HFFc6 (cell line): ENCODE results near the gene LENG1. TPM values are rescaled to one million over a fixed set of nuclear protein-coding genes. Genes with fewer than 3 reads are reported as not detected.

Experiments used
- DNase-seq: peaks from one replicate; pipeline ENCODE4 v3.0.0-alpha.2; 2018
- H3K27ac Mint-ChIP-seq: 2 replicates; pipeline ENCODE4 v1.8.0; 2020; ENCODE audit warnings: mild to moderate bottlenecking, mixed read lengths
- H3K27me3 Mint-ChIP-seq: 2 replicates; pipeline ENCODE4 v1.8.0; 2021; ENCODE audit warnings: mild to moderate bottlenecking, moderate library complexity, mixed read lengths; ENCODE audit not compliant: insufficient read depth
- H3K36me3 Mint-ChIP-seq: 2 replicates; pipeline ENCODE4 v1.8.0; 2021; ENCODE audit warnings: low read depth, mixed read lengths
- H3K4me1 Mint-ChIP-seq: 2 replicates; pipeline ENCODE4 v1.8.0; 2020; ENCODE audit warnings: low read depth, mixed read lengths
- H3K4me3 Mint-ChIP-seq: 2 replicates; pipeline ENCODE4 v1.8.0; 2020; ENCODE audit warnings: mild to moderate bottlenecking, moderate library complexity, mixed read lengths
- H3K9me3 Mint-ChIP-seq: 2 replicates; pipeline ENCODE4 v1.8.0; 2020; ENCODE audit warnings: mild to moderate bottlenecking, mixed read lengths
- CTCF ChIP-seq: fragments of 200-600 bp; sonication (generic); IDR thresholded peaks from 2 replicates; pipeline ENCODE4 v1.5.0; 2021; ENCODE audit warnings: antibody characterized with exemption, mild to moderate bottlenecking
- total RNA-seq, 6 experiments: library from RNA; stranded (reverse); fragmentation: NEBNext Ultra II Directional; extraction: Animal tissue kit (Norgen Biotek cat#: 25700); gene quantifications; 2 replicates in 1 of 6; 3 replicates in 5 of 6; pipeline ENCODE4 v1.2.3, GENCODE V29; 2021

Gene LENG1
- total RNA-seq, 6 experiments from 2014 or later = 3.7 to 7.6 (median 6.2) TPM

DNA sequence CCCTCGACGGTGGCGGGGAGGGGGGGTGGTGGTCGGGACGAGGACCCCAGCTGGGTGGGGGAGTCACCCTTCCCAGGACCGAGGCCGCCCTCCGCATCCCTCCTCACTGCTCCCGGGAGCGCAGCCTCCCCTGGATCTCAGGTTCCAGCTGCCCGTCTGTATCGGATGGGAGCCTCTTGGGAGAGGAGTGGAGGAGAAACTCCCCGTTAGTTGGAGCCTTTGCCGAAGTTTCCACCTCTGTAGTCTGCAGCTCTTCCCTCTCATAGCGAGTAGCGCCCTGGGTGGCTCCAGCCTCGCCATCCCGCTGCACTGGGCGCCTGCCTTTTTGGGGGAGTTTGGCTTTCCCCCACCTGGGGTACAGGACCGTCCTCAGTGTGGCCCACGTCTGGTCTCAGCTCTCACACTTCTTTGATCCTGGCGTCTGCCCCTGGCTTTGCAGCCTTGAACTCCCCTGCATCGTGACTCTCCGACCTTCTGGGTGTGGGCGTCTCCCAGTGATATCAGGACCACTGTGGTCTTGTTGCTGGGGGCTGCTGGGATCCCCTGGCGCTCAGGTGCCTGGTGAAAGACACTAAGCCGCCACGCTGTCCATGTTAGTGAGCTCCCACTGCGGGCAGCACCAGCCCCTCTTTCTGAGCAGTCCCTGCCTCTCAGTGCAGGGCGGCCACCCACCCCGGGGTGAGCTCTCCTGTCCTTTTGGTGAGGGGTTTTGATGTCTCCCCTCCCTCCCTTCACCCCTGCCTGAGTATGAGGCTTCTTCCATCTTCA, 20.8 kb downstream of the LENG1 start:
- H3K4me3 Mint-ChIP-seq = peak overlapping the region; percentile 91
- peaks cover 14% of the 10 kb centered on the region for H3K36me3 Mint-ChIP-seq
- H3K27ac Mint-ChIP-seq = peak overlapping the region; percentile 89
- H3K27me3 Mint-ChIP-seq = peaks cover 2% of the 10 kb centered on the region; the same call in 1 of the 2 replicates
- no peak for DNase-seq
- H3K4me1 Mint-ChIP-seq = peaks cover 50% of the 10 kb centered on the region
- H3K9me3 Mint-ChIP-seq = no peaks in the 10 kb centered on the region
- no peak for TF ChIP-seq CTCF

- H3K36me3 Mint-ChIP-seq = peaks cover 9% of the 10 kb centered on the region
- peak within 1 kb of the TSS; percentile 89 for H3K27ac Mint-ChIP-seq
- H3K27me3 Mint-ChIP-seq = peaks cover 2% of the 10 kb centered on the region; the same call in 1 of the 2 replicates
- H3K4me1 Mint-ChIP-seq = peaks cover 50% of the 10 kb centered on the region
- DNase-seq = no peak
- TF ChIP-seq CTCF = peak; percentile 62
- peak within 1 kb of the TSS; percentile 91 for H3K4me3 Mint-ChIP-seq
- H3K9me3 Mint-ChIP-seq = no peaks in the 10 kb centered on the region
Measured at GRCh38 chr19:54137699-54138488, 21.6 kb downstream of the LENG1 start, which contains the start of gene CNOT3. Gene CNOT3 (plus strand): TSS chr19:54137762. CDS start chr19:54142979, 5,217 bp downstream.

- peaks cover 4% of the 10 kb centered on the region; the same call in 1 of the 2 replicates for H3K36me3 Mint-ChIP-seq
- peak overlapping the region; percentile 90 for H3K4me3 Mint-ChIP-seq
- peaks cover 2% of the 10 kb centered on the region; the same call in 1 of the 2 replicates for H3K27me3 Mint-ChIP-seq
- no peaks in the 10 kb centered on the region for H3K9me3 Mint-ChIP-seq
- H3K27ac Mint-ChIP-seq = peak overlapping the region; percentile 84
- TF ChIP-seq CTCF = no peak
- peaks cover 43% of the 10 kb centered on the region for H3K4me1 Mint-ChIP-seq
- peak; percentile 100 for DNase-seq
Measured at GRCh38 chr19:54136864-54137698, 22.4 kb downstream of the LENG1 start.

GRCh38 chr19:54136086-54136863, 23.2 kb downstream of the LENG1 start:
- no peak for TF ChIP-seq CTCF
- Mint-ChIP-seq H3K27me3 (no peaks in the 10 kb centered on the region; the same call in 1 of the 2 replicates), H3K27ac (peak overlapping the region; percentile 84), H3K9me3 (no peaks in the 10 kb centered on the region), H3K4me3 (peak overlapping the region; percentile 90), H3K36me3 (no peaks in the 10 kb centered on the region), H3K4me1 (peaks cover 35% of the 10 kb centered on the region)
- no peak for DNase-seq
